ENCODE measurements around the gene HIVEP3. TPM values are rescaled to one million over a fixed set of nuclear protein-coding genes. Genes with fewer than 3 reads are reported as not detected.

HIVEP3 gene
- total RNA-seq, 1 donor: 1.8 TPM

- TF ChIP-seq CTCF (IDR thresholded peaks at IDR 0.05; ENCODE audit: extremely low read depth, low read depth, low read length): no peak
- H2AFZ ChIP-seq (ENCODE audit: low read length): no peak overlapping the region
- peaks cover 5% of the 10 kb centered on the region for H3K4me1 ChIP-seq (ENCODE audit: insufficient read depth, low read length)
- H3K27ac ChIP-seq (ENCODE audit: low read depth, low read length): no peak overlapping the region
- H3K9me3 ChIP-seq (ENCODE audit: low read depth, low read length): no peaks in the 10 kb centered on the region
- no peaks in the 10 kb centered on the region for H3K36me3 ChIP-seq (ENCODE audit: insufficient read depth, low read length)
- H3K79me2 ChIP-seq (ENCODE audit: insufficient read depth, low read length): no peaks in the 10 kb centered on the region
- H3K4me2 ChIP-seq (ENCODE audit: insufficient read depth, low read length): no peak overlapping the region
- DNase-seq (ENCODE audit: insufficient read length, low spot score, missing footprints): no peak
- no peak overlapping the region for H3K4me3 ChIP-seq (ENCODE audit: insufficient read depth, low read length)
- H3K27me3 ChIP-seq (ENCODE audit: insufficient read depth, low read length): no peaks in the 10 kb centered on the region
- no peaks in the 10 kb centered on the region for H4K20me1 ChIP-seq (ENCODE audit: insufficient read depth, low read length)
Measured at GRCh38 chr1:41691424-41691823, 227.3 kb downstream of the HIVEP3 start.

- Histone ChIP-seq H4K20me1 (ENCODE audit: insufficient read depth, low read length) (no peaks in the 10 kb centered on the region), H3K9me3 (ENCODE audit: low read depth, low read length) (no peaks in the 10 kb centered on the region), H3K27ac (ENCODE audit: low read depth, low read length) (no peak overlapping the region), H3K27me3 (ENCODE audit: insufficient read depth, low read length) (no peaks in the 10 kb centered on the region), H3K79me2 (ENCODE audit: insufficient read depth, low read length) (no peaks in the 10 kb centered on the region), H3K36me3 (ENCODE audit: insufficient read depth, low read length) (no peaks in the 10 kb centered on the region), H3K4me1 (ENCODE audit: insufficient read depth, low read length) (peaks cover 4% of the 10 kb centered on the region), H3K4me3 (ENCODE audit: insufficient read depth, low read length) (no peak overlapping the region), H3K4me2 (ENCODE audit: insufficient read depth, low read length) (no peak overlapping the region), H2AFZ (ENCODE audit: low read length) (no peak overlapping the region)
- no peak for TF ChIP-seq CTCF (IDR thresholded peaks at IDR 0.05; ENCODE audit: extremely low read depth, low read depth, low read length)
- DNase-seq (ENCODE audit: insufficient read length, low spot score, missing footprints): no peak
Measured at GRCh38 chr1:41690331-41690730, 228.4 kb downstream of the HIVEP3 start.

GRCh38 chr1:41689558-41689981 is 229.2 kb downstream of the HIVEP3 start:
- Histone ChIP-seq H2AFZ (ENCODE audit: low read length) (peak overlapping the region; percentile 61), H3K4me1 (ENCODE audit: insufficient read depth, low read length) (no peaks in the 10 kb centered on the region), H3K79me2 (ENCODE audit: insufficient read depth, low read length) (no peaks in the 10 kb centered on the region), H3K4me3 (ENCODE audit: insufficient read depth, low read length) (no peak overlapping the region), H4K20me1 (ENCODE audit: insufficient read depth, low read length) (no peaks in the 10 kb centered on the region), H3K4me2 (ENCODE audit: insufficient read depth, low read length) (no peak overlapping the region), H3K9me3 (ENCODE audit: low read depth, low read length) (no peaks in the 10 kb centered on the region), H3K27ac (ENCODE audit: low read depth, low read length) (no peak overlapping the region), H3K36me3 (ENCODE audit: insufficient read depth, low read length) (no peaks in the 10 kb centered on the region), H3K27me3 (ENCODE audit: insufficient read depth, low read length) (no peaks in the 10 kb centered on the region)
- DNase-seq (ENCODE audit: insufficient read length, low spot score, missing footprints): no peak
- TF ChIP-seq CTCF (IDR thresholded peaks at IDR 0.05; ENCODE audit: extremely low read depth, low read depth, low read length): no peak

- Histone ChIP-seq H4K20me1 (ENCODE audit: insufficient read depth, low read length) (no peaks in the 10 kb centered on the region), H3K4me2 (ENCODE audit: insufficient read depth, low read length) (no peak overlapping the region), H3K9me3 (ENCODE audit: low read depth, low read length) (no peaks in the 10 kb centered on the region), H3K27ac (ENCODE audit: low read depth, low read length) (no peak overlapping the region), H3K4me3 (ENCODE audit: insufficient read depth, low read length) (no peak overlapping the region), H3K4me1 (ENCODE audit: insufficient read depth, low read length) (peaks cover 4% of the 10 kb centered on the region), H3K79me2 (ENCODE audit: insufficient read depth, low read length) (no peaks in the 10 kb centered on the region), H3K27me3 (ENCODE audit: insufficient read depth, low read length) (no peaks in the 10 kb centered on the region), H2AFZ (ENCODE audit: low read length) (no peak overlapping the region), H3K36me3 (ENCODE audit: insufficient read depth, low read length) (no peaks in the 10 kb centered on the region)
- no peak for TF ChIP-seq CTCF (IDR thresholded peaks at IDR 0.05; ENCODE audit: extremely low read depth, low read depth, low read length)
- DNase-seq (ENCODE audit: insufficient read length, low spot score, missing footprints): no peak
Measured at GRCh38 chr1:41689139-41689538, 229.6 kb downstream of the HIVEP3 start.

Data from osteoblast (primary cell).